HG03039 (cell line): ENCODE results near the gene ALAS1.

Source experiments
- ATAC-seq: cut with Tn5 transposase; IDR thresholded peaks from one replicate; pipeline ENCODE4 v1.9.1; 2021; ENCODE audit warnings: mild to moderate bottlenecking, moderate library complexity; ENCODE audit not compliant: unreplicated experiment

Gene ALAS1

GRCh38 chr3:52247409-52248164 lies 49.6 kb downstream of the ALAS1 start:
- no peak for ATAC-seq

GRCh38 chr3:52248165-52248541 lies 50.2 kb downstream of the ALAS1 start:
- no peak for ATAC-seq

GRCh38 chr3:52248816-52249547 lies 51.0 kb downstream of the ALAS1 start:
- ATAC-seq, result no peak

- no peak for ATAC-seq
Observed at GRCh38 chr3:52249683-52250082, 51.7 kb downstream of the ALAS1 start.

- ATAC-seq, result no peak
Observed at GRCh38 chr3:52250122-52250521, 52.2 kb downstream of the ALAS1 start.

- peak; percentile 91 for ATAC-seq
Observed at GRCh38 chr3:52253314-52254304, 55.6 kb downstream of the ALAS1 start.

- no peak for ATAC-seq
Observed at GRCh38 chr3:52254608-52255007, 56.6 kb downstream of the ALAS1 start.

GRCh38 chr3:52256159-52256558 lies 58.2 kb downstream of the ALAS1 start:
- ATAC-seq, result no peak

GRCh38 chr3:52256622-52257021 lies 58.7 kb downstream of the ALAS1 start:
- ATAC-seq, result no peak

GRCh38 chr3:52257911-52258310 lies 60.0 kb downstream of the ALAS1 start:
- no peak for ATAC-seq

- ATAC-seq, result no peak
Observed at GRCh38 chr3:52259035-52259434, 61.1 kb downstream of the ALAS1 start.

- ATAC-seq, result no peak
Observed at GRCh38 chr3:52259448-52259847, 61.5 kb downstream of the ALAS1 start.

- ATAC-seq, result no peak
Observed at GRCh38 chr3:52262447-52262846, 64.5 kb downstream of the ALAS1 start.
